ENCODE results near the gene GET3. TPM values are rescaled to one million over a fixed set of nuclear protein-coding genes. Genes with fewer than 3 reads are reported as not detected.
A peak's percentile ranks its signal among the peaks of the same experiment; 100 is the strongest.

The GET3 gene
- total and polyA plus RNA-seq, 2 of the 13 experiments (the other 11 are each of a cell fraction or from before 2014, with no cell fraction given), result 57.7 to 59.4 TPM

DNA sequence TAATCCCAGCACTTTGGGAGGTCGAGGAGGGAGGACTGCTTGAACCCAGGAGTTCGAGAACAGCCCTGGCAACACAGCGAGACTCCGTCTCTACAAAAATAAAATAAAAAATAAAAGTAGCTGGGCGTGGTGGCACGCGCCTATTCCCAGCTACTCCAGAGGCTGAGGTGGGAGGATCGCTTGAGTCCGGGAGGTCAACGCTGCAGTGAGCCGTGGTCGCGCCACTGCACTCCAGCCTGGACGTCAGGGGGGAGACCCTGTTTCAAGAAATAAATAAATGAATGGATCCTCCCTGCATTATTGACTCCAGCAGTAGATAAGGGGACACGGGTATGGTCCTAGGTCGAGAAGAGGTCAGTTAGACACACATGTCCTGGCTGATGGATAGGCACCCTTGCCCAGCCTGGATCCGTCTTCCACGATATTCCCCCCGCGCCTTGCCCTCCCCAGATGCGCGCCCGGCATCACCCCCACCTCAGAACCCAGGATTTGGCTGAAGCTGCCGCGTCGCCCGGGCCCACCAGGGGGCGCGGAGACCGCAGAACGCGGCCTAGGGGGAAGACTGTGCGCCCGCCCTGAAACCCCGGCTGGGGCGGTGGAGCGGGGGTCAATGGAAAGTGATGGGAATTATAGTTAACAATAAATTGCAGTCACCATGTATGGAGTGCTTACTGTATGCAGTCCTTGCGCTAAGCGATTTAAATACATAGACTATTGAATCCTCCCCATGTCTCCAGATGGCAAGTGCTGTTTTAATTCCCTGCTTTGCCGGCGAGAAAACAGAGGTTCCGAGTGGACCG, 40.1 kb downstream of the GET3 start (continued):
- no peak for TF ChIP-seq PRMT3 (CRISPR knock-in tag; IDR thresholded peaks at IDR 0.05; ENCODE audit: borderline replicate concordance, low read depth)
- TF ChIP-seq SETDB1 (CRISPR knock-in tag; IDR thresholded peaks at IDR 0.05; ENCODE audit: borderline replicate concordance), result no peak
- TF ChIP-seq, protein P1, sequence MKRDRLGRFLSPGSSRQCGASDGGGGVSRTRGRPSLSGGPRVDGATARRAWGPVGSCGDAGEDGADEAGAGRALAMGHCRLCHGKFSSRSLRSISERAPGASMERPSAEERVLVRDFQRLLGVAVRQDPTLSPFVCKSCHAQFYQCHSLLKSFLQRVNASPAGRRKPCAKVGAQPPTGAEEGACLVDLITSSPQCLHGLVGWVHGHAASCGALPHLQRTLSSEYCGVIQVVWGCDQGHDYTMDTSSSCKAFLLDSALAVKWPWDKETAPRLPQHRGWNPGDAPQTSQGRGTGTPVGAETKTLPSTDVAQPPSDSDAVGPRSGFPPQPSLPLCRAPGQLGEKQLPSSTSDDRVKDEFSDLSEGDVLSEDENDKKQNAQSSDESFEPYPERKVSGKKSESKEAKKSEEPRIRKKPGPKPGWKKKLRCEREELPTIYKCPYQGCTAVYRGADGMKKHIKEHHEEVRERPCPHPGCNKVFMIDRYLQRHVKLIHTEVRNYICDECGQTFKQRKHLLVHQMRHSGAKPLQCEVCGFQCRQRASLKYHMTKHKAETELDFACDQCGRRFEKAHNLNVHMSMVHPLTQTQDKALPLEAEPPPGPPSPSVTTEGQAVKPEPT (CRISPR knock-in tag; IDR thresholded peaks at IDR 0.05; ENCODE audit: low read depth), result no peak
- TF ChIP-seq ZNF260 (CRISPR knock-in tag; IDR thresholded peaks at IDR 0.05; ENCODE audit: borderline replicate concordance, low read depth), result no peak
- no peak for TF ChIP-seq MBD4 (IDR thresholded peaks at IDR 0.05; ENCODE audit: borderline replicate concordance, low read length)
- TF ChIP-seq, protein P2, sequence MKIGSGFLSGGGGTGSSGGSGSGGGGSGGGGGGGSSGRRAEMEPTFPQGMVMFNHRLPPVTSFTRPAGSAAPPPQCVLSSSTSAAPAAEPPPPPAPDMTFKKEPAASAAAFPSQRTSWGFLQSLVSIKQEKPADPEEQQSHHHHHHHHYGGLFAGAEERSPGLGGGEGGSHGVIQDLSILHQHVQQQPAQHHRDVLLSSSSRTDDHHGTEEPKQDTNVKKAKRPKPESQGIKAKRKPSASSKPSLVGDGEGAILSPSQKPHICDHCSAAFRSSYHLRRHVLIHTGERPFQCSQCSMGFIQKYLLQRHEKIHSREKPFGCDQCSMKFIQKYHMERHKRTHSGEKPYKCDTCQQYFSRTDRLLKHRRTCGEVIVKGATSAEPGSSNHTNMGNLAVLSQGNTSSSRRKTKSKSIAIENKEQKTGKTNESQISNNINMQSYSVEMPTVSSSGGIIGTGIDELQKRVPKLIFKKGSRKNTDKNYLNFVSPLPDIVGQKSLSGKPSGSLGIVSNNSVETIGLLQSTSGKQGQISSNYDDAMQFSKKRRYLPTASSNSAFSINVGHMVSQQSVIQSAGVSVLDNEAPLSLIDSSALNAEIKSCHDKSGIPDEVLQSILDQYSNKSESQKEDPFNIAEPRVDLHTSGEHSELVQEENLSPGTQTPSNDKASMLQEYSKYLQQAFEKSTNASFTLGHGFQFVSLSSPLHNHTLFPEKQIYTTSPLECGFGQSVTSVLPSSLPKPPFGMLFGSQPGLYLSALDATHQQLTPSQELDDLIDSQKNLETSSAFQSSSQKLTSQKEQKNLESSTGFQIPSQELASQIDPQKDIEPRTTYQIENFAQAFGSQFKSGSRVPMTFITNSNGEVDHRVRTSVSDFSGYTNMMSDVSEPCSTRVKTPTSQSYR (CRISPR knock-in tag; IDR thresholded peaks at IDR 0.05; ENCODE audit: borderline replicate concordance), result peak; percentile 46; the same call in 1 of the 2 replicates
- TF ChIP-seq ZNF205 (CRISPR knock-in tag; IDR thresholded peaks at IDR 0.05), result no peak
- no peak for TF ChIP-seq FLYWCH1 (CRISPR knock-in tag; IDR thresholded peaks at IDR 0.05)
- no peak for TF ChIP-seq ZNF431 (CRISPR knock-in tag; IDR thresholded peaks at IDR 0.05; ENCODE audit: borderline replicate concordance, low read depth)
- no peak for TF ChIP-seq PREB (CRISPR knock-in tag; IDR thresholded peaks at IDR 0.05)
- no peak for TF ChIP-seq TCF7 (IDR thresholded peaks at IDR 0.05; ENCODE audit: low read depth)
- TF ChIP-seq ZNF672 (CRISPR knock-in tag; IDR thresholded peaks at IDR 0.05), result no peak
- no peak for TF ChIP-seq SNAPC4 (CRISPR knock-in tag; IDR thresholded peaks at IDR 0.05)
- TF ChIP-seq ZNF512B (CRISPR knock-in tag; IDR thresholded peaks at IDR 0.05; ENCODE audit: borderline replicate concordance), result no peak

Data from HepG2 (cell line).